HG03457 (cell line): Measurements from ENCODE around the gene IRAK1.
"Not testable (repeated sequence)": the region's sequence is repeated elsewhere in the genome, so short reads cannot be mapped to it uniquely, and the experiment has no call there.

Experiments used
- ATAC-seq: cut with Tn5 transposase; IDR thresholded peaks from one replicate; pipeline ENCODE4 v1.9.1; 2021; ENCODE audit warnings: moderate number of reproducible peaks; ENCODE audit not compliant: unreplicated experiment

Gene IRAK1

DNA sequence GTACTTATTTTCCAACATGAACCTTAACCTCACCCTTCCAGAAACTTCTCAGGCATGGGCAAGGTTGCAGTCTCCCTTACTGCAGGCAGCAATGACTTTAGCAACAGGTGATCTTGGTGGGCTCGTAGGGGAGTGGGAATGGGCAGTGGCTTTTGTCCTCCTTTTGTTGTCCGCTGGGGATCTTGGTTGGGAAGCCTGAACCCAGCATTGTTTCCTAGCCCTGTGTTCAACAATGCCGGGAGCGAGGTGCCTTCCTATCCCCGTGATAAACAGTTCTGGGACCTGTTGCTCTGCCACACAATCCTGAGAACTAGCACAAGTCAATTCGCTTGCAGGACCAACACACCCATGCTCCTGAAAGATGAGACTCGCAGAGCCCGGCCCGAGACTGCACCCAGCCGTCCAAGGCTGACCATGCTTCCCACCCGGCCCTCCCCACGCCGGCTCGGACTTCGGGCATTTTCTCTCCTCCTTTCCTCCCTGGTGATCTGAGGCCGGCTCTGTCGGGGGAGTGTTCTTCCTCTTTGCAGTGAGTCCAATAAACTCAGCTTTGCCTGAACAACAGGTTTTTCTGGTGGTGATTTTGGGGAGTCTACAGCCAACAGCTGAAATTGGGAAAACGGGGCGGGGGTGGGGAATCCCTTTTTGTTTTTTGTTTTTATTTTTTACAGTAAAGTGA is 20.2 kb downstream of the IRAK1 start:
- no peak for ATAC-seq

DNA sequence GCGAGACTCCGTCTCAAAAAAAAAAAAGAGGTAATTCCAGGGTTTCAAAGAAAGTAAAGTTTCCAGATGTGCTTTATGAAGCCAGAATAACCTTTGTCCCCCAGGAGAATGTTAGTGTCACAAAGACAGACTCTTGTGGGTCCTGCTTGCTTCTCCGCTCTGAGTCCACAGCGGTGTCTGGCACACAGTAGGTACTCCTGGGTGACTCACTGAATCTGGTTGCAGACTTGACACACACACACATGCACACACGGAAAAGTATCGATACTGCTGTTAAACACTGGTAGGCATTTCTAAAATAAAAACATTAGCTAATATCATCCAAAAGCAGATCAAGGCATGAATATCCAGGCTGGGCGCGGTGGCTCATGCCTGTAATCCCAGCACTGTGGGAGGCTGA is 24.2 kb downstream of the IRAK1 start:
- ATAC-seq = no peak

DNA sequence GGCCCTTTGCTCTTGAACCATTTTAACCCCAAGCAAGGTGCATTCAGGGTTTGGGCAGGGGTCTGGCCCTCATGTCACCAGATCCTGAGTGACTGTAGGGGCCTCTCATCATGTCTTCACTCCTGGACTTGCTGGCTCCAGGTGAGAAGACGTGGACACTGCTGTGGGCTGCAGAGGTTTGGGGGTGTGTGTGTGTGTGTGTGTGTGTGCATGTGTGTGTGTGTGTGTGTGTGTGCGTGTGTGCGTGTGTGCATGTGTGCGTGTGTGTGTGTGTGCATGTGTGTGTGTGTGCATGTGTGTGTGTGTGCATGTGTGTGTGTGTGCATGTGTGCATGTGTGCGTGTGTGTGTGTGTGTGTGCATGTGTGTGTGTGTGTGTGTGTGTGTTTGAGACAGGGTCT is 25.3 kb downstream of the IRAK1 start:
- not testable (repeated sequence) for ATAC-seq

DNA sequence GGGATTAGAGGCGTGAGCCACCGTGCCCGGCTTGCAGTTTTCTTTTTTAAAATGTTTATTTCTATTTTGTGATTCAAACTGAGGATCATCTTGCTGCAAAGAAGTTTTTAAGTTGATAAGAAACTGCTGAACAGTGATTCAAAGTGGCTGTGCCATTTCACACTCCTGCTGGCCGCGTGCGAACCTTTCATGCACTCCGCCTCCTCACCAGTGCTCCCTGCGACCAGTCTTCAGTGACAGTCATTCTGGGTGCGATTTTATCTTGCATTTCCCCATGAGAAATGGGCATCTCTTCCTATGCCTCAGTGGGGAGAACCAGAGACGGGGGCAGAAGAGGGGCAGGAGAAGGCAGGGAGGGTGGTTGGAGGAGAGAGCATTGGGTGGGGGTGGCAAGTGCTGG is 25.7 kb downstream of the IRAK1 start:
- no peak for ATAC-seq

DNA sequence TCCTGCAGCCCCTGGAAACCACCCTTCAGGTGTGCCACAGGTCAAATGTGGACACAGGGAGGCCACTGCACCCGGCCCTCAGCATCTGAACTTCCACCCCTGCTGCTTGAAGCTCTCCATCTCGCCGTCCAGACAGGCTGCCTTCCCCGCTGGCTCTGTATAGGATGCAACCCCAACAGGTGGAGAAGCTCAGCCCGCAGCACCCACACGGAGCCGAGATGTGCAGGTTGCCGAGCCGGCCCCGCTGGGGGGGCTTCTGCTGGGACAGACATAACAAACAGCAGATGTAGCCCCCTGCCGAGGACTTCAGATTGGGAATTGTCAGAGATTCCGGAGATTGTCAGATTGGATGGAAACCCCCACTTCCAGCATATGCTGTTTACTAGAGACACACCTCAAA is 26.6 kb downstream of the IRAK1 start:
- no peak for ATAC-seq

DNA sequence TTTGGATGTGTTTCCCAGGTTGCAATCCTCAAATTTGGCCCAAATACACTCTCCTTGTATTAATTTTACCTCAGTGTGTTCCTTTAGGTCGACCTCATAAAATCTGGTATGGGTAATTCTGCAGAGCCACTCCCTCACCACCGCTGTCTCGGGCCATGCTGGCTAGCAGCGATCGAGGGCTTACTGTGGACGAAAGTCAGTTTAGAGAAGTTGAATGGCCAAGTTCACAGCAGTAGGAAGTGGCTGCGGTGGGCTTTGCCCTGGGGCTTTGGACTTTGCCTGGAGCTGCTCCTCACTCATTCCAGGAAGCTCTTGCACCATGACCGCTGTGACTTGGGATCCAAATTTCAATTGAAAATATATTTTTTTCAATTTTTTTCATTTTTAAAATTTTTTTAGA is 27.5 kb downstream of the IRAK1 start:
- no peak for ATAC-seq

DNA sequence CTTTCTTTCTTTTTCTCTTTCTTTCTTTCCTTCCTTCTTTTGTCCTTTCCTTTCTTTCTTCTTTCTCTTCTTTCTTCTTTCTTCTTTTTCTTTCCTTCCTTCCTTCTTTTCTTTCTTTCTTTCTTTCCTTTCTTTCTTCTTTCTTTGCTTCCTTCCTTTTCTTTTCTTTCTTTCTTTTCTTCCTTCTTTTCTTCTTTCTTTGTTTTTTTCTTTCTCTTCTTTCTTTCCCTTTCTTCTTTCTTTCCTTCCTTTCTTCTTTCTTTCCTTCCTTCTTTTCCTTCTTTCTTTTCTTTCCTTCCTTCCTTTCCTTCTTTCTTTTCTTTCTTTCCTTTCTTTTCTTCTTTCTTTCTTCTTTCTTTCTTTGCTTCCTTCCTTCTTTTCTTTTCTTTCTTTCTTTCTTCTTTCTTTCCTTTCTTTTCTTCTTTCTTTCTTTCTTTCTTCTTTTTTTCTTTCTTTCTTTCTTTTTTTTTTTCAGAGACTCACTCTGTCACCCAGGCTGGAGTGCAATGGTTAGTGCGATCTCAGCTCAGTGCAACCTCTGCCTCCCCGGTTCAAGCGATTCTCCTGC is 28.6 kb downstream of the IRAK1 start:
- ATAC-seq = no peak

DNA sequence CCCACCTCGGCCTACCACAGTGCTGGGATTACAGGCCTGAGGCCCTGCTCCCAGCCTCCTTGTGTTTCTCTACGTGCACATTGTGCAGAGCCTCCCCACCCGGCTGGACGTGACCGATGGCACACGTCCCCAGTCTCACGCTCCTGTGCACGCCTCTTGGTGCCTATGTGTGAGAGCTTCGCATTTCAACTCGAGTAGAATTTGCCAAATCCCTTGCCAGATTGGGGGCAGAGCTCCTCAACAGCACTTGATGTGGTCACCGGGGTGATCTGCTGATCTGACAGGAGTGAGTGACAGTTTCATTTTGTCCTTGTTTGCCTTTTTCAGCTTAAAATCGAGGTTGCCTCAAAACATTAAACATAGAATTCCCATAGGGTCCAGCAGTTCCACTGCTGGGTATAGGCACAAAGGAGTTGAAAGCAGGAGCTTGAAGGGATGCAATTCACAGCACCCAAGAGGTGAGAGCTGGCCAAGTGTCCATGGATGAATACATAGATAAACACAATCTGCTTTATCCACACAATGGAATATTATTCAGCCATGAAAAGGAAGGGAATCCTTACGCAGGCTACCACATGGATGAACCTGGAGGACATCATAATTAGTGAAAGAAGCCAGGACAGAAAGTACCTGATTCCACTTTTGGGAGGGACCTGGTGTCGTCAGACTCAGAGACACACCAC is 29.6 kb downstream of the IRAK1 start:
- no peak for ATAC-seq

DNA sequence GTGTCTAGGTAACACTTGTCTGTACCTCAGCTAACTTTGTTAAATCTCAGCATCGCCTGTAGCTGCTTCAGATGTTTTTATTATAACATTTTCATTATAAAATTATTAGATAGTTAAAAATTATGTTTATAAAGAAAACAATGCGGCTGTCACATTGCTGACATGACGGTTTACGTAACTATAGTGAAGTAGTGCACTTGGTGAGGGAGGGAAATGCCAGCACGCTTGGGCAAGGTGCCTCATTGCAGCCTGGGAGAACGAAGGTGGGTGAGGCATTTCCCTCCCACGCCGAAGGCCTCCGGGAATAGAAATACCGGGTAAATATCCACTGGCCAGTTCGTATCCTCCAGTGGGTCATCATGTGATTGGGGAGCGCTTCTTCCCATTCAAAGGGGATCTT is 31.2 kb downstream of the IRAK1 start:
- ATAC-seq = no peak

DNA sequence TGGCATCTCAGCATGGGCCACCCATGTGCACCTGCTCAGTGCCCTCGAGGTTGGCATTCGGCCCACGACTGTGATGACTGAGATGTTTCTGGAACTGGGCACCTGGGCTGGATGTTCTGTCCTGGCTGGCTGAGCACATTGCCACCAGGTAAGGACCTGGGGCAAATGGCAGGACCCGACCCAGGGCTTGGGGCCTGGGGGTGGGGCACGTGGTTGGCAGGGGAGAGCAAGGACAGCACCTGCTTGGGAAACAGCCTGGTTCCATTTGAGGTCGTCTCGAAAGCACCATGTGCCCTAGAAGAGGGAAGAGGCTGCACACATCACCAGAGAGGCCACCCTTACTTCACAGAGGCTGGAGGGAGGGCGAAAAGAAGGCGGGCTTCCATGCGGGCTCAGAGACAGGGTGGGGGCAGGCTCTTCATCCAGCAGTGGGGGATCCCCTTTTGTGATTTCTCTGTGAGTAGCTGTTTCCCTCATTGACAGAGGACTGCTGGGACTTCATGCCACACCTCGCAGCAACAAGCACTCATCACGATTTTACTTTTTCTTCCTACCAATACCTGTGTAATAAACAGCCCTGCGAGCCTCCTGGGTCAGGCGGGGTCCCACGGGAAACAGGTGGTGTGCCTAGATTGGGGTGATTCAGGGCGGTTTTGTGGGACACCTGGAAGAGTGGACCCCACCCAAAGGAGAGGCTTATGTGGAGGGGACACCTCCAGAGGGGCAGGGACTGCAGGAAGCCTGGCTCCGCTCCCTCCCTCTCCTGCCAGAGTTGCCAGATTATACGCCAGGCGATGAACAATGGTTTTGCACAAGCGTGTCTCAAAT is 35.1 kb downstream of the IRAK1 start:
- ATAC-seq = no peak

DNA sequence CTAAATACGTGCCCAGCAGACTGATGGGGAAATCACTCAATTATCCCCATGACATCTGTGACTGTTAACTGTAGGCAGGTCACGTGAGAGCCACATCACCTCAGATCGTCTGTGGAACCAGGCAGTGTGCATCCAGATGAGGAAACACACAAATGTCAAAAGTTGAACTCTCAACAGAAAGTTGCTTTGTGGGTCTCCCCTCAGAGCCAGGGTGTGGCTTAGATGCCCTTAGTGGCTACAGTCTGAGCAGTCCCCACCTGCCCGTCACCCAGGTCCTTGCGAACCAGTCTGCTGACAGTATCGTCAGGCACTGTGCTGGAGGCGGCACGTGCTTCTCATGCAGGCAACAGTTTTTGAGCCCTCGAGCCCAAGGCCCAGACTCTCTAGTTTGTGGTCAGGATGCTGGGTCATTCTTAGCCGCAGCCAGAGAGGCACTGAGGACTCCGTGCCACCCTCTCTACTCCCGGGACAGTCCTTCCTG is 36.3 kb downstream of the IRAK1 start:
- no peak for ATAC-seq

DNA sequence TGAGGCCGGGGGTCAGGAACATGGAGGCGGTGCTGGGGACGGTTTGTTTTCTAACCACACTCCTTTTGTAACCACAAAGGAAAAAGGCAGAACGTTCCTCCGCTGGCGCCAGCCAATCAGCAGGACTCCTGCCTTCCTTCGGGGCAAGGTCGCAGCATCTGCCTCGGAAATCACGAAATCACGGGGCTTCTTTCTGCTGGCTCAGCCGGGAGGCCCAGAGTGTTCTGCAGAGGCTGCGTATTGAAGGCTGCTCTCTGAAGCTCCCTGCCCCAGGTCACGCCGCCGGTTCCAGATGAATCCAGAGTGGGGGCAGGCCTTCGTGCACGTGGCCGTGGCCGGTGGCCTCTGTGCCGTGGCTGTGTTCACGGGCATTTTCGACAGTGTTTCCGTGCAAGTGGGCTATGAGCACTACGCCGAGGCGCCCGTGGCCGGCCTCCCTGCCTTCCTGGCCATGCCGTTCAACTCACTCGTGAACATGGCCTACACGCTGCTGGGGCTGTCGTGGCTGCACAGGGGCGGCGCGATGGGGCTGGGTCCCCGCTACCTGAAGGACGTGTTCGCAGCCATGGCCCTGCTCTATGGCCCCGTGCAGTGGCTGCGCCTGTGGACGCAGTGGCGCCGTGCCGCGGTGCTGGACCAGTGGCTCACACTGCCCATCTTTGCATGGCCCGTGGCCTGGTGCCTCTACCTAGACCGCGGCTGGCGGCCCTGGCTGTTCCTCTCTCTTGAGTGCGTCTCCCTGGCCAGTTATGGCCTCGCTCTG is 37.8 kb downstream of the IRAK1 start:
- ATAC-seq = no peak

DNA sequence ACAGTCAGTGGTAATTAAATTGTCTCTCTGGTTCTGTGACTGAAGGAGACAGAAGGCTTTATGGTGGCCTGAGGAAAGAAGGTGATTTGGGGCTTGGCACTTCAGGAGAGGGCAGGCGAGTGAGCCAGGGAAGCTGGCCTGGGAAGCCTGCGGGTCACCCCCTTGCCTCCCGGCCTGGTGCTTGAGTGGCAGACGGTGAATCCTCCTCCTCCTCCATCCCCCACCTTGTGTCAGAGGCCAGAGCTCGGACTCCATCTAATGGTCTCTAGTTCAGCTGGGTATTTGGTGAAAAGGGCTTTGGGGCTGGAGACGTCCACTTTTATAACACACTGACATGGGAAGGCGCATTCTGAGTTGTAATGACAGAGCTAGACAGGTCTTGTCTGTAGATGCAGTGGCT is 38.5 kb downstream of the IRAK1 start:
- no peak for ATAC-seq

DNA sequence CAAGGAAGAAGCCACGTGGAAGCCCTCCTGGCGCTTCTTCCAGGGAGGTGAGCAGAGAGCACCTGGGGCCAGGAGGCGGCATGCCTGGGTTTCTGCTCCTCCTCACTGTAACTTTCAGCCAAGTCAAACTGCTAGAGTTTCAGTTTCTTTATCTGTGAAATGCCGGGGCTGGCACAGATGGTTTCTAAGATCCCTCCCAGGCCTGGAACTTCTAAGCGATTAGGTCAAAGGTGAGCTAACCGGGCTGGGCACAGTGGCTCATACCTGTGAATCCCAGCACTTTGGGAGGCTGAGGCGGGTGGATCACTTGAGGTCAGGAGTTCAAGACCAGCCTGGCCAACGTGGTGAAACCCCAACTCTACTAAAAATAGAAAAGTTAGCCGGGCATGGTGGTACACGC is 39.3 kb downstream of the IRAK1 start:
- ATAC-seq = not testable (repeated sequence)

DNA sequence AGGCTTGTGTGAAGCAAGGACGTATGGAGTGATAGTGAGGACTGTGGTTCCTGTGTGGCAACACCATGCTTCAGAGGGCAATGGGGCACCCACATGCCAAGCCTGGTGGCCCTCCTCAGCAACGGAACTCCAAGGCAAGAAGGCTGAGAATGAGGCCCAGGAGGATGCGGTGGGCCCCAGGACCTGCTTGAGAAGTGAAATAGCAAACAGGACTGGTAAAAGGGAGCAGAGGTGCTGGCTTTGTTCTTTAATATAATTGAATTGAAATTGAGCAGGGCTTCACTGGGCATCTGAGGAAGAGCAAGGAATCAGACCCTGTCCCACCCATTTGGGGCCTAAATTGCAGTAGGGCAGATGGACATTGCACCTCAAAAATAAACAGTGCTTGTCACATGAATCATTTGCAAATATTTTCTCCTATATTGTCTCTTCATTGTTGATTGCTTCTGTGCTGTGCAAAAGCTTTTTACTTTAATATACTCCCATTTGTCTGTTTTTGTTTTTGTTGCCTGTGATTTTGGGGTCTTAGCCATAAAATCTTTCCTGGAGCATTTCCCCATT is 44.9 kb downstream of the IRAK1 start:
- no peak for ATAC-seq

DNA sequence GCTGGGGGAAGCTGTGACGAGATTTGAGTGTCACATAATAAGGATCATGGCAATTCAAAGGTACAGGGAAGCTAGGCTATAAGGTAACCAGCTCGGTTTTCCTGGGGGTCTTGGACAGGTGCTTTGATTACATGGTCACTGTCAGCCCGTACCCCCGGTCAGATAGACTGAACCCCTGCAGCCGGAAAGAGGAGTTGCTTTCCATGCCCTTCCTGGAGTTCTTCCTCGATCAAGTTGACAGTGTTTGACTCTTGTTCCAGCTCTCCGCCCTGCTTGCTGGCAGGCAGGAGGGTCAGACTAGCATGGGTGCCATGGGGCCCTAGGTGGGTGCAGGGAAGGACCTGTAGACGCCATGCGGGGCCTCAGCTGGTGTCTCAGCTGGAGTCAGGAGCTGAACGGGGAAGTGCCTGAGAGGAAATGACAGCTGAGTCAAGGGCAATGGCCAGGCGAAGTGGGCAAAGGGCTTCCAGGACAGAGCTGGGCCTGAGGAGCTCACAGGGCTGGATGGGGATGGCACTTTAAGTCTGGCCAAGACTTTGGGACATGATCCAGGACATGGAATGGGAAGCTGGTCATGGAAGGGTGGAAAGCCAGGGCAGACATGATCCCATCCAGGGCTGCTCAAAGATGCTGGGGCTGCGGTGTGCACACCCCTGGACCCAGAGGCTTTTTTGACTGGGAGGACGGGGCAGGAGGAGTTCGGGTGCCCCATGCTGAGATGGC is 45.5 kb downstream of the IRAK1 start:
- ATAC-seq = no peak

DNA sequence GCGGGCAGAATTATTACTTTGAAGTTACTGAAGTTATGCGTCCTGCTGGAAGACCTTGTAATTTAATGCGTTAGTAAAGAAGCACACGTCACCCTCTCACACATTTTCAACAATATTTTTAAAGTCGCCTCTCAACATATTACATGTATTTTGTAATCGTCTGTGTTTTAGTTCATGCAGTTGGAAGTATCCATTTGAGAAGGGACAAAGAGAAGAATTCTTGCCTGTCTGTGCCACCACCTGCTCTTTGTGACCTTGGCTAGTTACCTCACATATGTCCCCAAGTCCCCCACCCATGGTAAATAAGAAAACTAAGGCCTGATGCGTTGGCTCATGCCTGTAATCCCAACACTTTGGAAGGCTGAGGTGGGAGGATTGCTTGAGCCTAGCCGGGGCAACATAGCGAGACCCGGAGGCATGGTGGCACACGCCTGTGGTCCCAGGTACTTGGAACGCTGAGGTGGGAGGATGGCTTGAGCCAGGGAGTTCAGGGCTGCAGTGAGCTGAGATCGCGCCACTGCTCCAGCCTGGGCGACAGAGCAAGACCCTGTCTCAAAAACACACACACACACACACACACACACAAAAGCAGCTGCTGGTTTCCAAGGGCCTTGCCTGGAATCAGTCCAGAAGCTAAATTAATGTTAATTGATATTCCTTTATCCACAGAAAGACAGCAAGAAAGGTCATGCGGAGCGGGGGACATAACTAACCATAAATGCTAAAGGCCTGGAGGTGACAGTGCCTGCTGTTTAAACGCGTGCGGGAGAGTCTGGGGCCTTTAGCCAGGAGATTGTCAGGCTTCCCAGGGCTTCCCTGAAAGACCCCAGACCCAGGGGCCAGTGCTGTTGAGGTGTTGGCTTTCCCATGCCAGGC is 46.3 kb downstream of the IRAK1 start:
- no peak for ATAC-seq

DNA sequence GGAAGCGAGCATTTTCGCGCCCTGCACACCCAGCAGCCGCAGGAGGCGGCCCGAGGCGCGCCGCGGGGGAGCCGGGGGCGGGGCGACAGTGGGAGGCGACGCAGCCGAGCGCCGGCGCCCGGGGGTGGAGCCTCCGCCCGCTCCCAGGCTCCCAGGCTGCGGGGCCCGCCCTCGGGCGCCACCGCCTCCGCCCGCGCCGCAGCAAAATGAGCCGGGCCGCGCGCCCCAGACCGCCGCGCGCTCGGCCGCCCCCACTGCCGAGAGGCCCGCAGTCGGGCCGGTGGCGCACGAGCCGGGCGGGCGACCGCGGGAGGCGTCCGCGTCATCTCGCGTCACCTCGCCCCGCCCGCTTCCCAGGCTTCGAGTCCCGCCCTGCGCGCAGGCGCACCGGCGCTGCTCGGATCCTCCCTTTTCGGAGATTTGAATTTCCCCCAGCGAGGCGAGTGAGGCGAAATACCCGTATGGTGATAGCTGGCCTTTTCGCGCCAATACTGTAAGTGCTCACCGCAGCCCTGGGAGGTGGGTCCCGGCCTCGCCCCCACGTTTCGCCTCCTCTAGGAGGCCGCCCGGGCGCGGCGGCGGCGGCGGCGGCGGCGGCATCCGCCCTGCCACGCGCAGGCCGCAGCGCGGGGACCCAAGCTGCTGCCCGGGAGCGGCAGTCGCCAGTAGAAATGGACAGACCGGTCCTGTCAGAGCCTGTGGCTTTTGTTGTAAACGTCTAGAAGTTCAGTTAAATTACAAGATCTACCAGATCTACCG is 47.2 kb downstream of the IRAK1 start, which contains the start of gene TMEM187:
TSS of gene TMEM187 (plus strand) at position 387 of the 759 bp plus-strand sequence. CDS start 9,309 bp downstream, outside the sequence.
- peak; percentile 41 for ATAC-seq
